Skin of body (tissue), 2 donors: Measurements from ENCODE around the gene ROR2. TPM values are rescaled to one million over a fixed set of nuclear protein-coding genes. Genes with fewer than 3 reads are reported as not detected.

Source experiments
- DNase-seq: peaks from one replicate; lab custom pipeline; 2025; lab: John Stamatoyannopoulos, UW
- total RNA-seq: library from RNA; depleted of rRNA; stranded (reverse); fragments of >200 nt; gene quantifications from one replicate; pipeline ENCODE4 v1.2.3, GENCODE V29; 2014

The ROR2 gene
- total RNA-seq, 1 donor from 2014 or later: 12.0 TPM

- DNase-seq: no peak
These were observed 226.0 kb downstream of the ROR2 start for GRCh38 chr9:91724068-91724440.

GRCh38 chr9:91723420-91724067, 226.5 kb downstream of the ROR2 start:
- DNase-seq: no peak

GRCh38 chr9:91720751-91721705, 229.0 kb downstream of the ROR2 start:
- DNase-seq: no peak

- DNase-seq: no peak
These were observed 229.7 kb downstream of the ROR2 start for GRCh38 chr9:91720313-91720712.

GRCh38 chr9:91718071-91718470, 232.0 kb downstream of the ROR2 start:
- no peak for DNase-seq

- no peak for DNase-seq
These were observed 233.2 kb downstream of the ROR2 start for GRCh38 chr9:91716815-91717214.

- DNase-seq: no peak
These were observed 233.8 kb downstream of the ROR2 start for GRCh38 chr9:91716239-91716638.

GRCh38 chr9:91714874-91715615, 235.0 kb downstream of the ROR2 start:
- no peak for DNase-seq

- DNase-seq: no peak
These were observed 235.8 kb downstream of the ROR2 start for GRCh38 chr9:91714020-91714806.

GRCh38 chr9:91712811-91713210, 237.2 kb downstream of the ROR2 start:
- no peak for DNase-seq

GRCh38 chr9:91711755-91712601, 238.1 kb downstream of the ROR2 start:
- no peak for DNase-seq

GRCh38 chr9:91710158-91710557, 239.9 kb downstream of the ROR2 start:
- DNase-seq: no peak

- DNase-seq: no peak
These were observed 244.6 kb downstream of the ROR2 start for GRCh38 chr9:91705386-91705785.

GRCh38 chr9:91700475-91700874, 249.6 kb downstream of the ROR2 start:
- DNase-seq: no peak

GRCh38 chr9:91698266-91698665, 251.8 kb downstream of the ROR2 start:
- DNase-seq: no peak

GRCh38 chr9:91697201-91697600, 252.8 kb downstream of the ROR2 start:
- DNase-seq: no peak

- no peak for DNase-seq
These were observed 255.8 kb downstream of the ROR2 start for GRCh38 chr9:91694081-91694870.

GRCh38 chr9:91693226-91693625, 256.8 kb downstream of the ROR2 start:
- no peak for DNase-seq

GRCh38 chr9:91690540-91691249, 259.3 kb downstream of the ROR2 start:
- DNase-seq: no peak
